Loucy (cell line): ENCODE data around the gene POFUT1.
"Not testable (repeated sequence)": the region's sequence is repeated elsewhere in the genome, so short reads cannot be mapped to it uniquely, and the experiment has no call there.

Experiments
- H2AFZ ChIP-seq: fragments of 200-600 bp; sonication (generic); 2 replicates; pipeline ENCODE4 v1.6.0; 2016; ENCODE audit warnings: antibody characterized with exemption, mild to moderate bottlenecking, low read length, moderate library complexity
- H3F3A ChIP-seq: fragments of 200-600 bp; 2 replicates; pipeline ENCODE4 v1.6.0; 2016; ENCODE audit warnings: antibody characterized with exemption, low read depth, mild to moderate bottlenecking
- H3K27me3 ChIP-seq: fragments of 200-600 bp; sonication (generic); 2 replicates; pipeline ENCODE4 v1.6.1; 2014; ENCODE audit warnings: low read length, mild to moderate bottlenecking; ENCODE audit not compliant: insufficient read depth, poor library complexity, severe bottlenecking
- H3K36me3 ChIP-seq: fragments of 200-600 bp; sonication (generic); 2 replicates; pipeline ENCODE4 v1.6.1; 2016; ENCODE audit warnings: low read length; ENCODE audit not compliant: insufficient read depth
- H3K4me1 ChIP-seq: fragments of 200-600 bp; sonication (generic); 2 replicates; pipeline ENCODE4 v1.5.1; 2014; ENCODE audit warnings: low read length, mild to moderate bottlenecking; ENCODE audit not compliant: insufficient read depth, poor library complexity, severe bottlenecking
- H3K4me2 ChIP-seq: fragments of 200-600 bp; sonication (generic); 2 replicates; pipeline ENCODE4 v1.6.0; 2014; ENCODE audit warnings: antibody characterized with exemption, low read length, low read depth, mild to moderate bottlenecking; ENCODE audit not compliant: poor library complexity, severe bottlenecking
- H3K4me3 ChIP-seq: fragments of 200-600 bp; sonication (generic); 2 replicates; pipeline ENCODE4 v1.5.1; 2014; ENCODE audit warnings: low read length, mild to moderate bottlenecking, mixed read lengths; ENCODE audit not compliant: poor library complexity, severe bottlenecking
- H3K79me2 ChIP-seq: fragments of 200-600 bp; sonication (generic); 2 replicates; pipeline ENCODE4 v1.6.1; 2014; ENCODE audit warnings: low read length; ENCODE audit not compliant: insufficient read depth
- H3K9ac ChIP-seq: fragments of 200-600 bp; sonication (generic); 2 replicates; pipeline ENCODE4 v1.6.0; 2014; ENCODE audit warnings: mild to moderate bottlenecking, low read depth, low read length, moderate library complexity; ENCODE audit not compliant: poor library complexity, severe bottlenecking
- H3K9me2 ChIP-seq: fragments of 200-600 bp; sonication (generic); replicated peaks from 2 replicates; pipeline ENCODE4 v1.6.1; 2016; ENCODE audit warnings: low read depth, low read length, mixed read lengths
- H3K9me3 ChIP-seq: fragments of 200-600 bp; sonication (generic); 2 replicates; pipeline ENCODE4 v1.6.1; 2014; ENCODE audit warnings: mild to moderate bottlenecking, antibody characterized with exemption, low read length, low read depth; ENCODE audit not compliant: insufficient read depth
- H4K20me1 ChIP-seq: fragments of 200-600 bp; sonication (generic); 2 replicates; pipeline ENCODE4 v1.6.0; 2014; ENCODE audit warnings: antibody characterized with exemption, low read length, mild to moderate bottlenecking; ENCODE audit not compliant: insufficient read depth, poor library complexity, severe bottlenecking
- EZH2phosphoT487 ChIP-seq: fragments of 200-600 bp; IDR thresholded peaks from 2 replicates; pipeline ENCODE4 v1.6.1; 2018; ENCODE audit warnings: antibody characterized with exemption, mild to moderate bottlenecking, moderate library complexity, borderline replicate concordance
- TF ChIP-seq, protein P1 (sequence below): fragments of 200-600 bp; sonication (generic); conservative IDR thresholded peaks from 2 replicates; pipeline ENCODE4 v1.5.1; 2014; ENCODE audit warnings: mild to moderate bottlenecking, antibody characterized with exemption, low read length

Gene POFUT1

DNA sequence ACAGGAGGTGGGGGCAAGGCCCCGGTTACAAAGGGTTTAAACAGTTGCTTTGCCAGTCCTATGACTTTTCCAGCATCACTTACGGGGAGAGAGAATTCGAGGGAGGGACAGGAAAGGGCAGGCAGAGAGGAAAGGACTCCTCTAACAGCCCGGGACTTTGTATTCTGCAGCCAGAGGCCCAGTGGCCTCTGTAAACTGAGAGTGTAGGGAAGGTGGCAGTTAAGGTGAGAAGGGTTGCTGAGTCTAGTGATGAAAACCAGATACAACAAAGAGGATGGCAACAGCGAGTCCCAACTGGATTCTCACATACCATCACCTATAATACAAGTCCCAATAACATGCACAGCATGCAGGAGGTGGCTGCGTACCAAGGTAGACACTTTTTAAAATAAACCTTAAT, 13.7 kb upstream of the POFUT1 start:
- Histone ChIP-seq H3K4me3 (no peak overlapping the region), H3K9ac (no peak overlapping the region), H2AFZ (no peak overlapping the region), H3K4me1 (peaks cover 4% of the 10 kb centered on the region), H3K36me3 (peaks cover 48% of the 10 kb centered on the region; the same call in 1 of the 2 replicates), H3K27me3 (no peaks in the 10 kb centered on the region), H3K79me2 (peaks cover 18% of the 10 kb centered on the region; the same call in 1 of the 2 replicates), H3K9me3 (no peaks in the 10 kb centered on the region), H3K9me2 (no peaks in the 10 kb centered on the region), H4K20me1 (peaks cover 13% of the 10 kb centered on the region), H3K4me2 (no peak overlapping the region), H3F3A (no peaks in the 10 kb centered on the region)
- TF ChIP-seq EZH2phosphoT487, result no peak
- TF ChIP-seq, protein P1, sequence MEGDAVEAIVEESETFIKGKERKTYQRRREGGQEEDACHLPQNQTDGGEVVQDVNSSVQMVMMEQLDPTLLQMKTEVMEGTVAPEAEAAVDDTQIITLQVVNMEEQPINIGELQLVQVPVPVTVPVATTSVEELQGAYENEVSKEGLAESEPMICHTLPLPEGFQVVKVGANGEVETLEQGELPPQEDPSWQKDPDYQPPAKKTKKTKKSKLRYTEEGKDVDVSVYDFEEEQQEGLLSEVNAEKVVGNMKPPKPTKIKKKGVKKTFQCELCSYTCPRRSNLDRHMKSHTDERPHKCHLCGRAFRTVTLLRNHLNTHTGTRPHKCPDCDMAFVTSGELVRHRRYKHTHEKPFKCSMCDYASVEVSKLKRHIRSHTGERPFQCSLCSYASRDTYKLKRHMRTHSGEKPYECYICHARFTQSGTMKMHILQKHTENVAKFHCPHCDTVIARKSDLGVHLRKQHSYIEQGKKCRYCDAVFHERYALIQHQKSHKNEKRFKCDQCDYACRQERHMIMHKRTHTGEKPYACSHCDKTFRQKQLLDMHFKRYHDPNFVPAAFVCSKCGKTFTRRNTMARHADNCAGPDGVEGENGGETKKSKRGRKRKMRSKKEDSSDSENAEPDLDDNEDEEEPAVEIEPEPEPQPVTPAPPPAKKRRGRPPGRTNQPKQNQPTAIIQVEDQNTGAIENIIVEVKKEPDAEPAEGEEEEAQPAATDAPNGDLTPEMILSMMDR, result no peak

DNA sequence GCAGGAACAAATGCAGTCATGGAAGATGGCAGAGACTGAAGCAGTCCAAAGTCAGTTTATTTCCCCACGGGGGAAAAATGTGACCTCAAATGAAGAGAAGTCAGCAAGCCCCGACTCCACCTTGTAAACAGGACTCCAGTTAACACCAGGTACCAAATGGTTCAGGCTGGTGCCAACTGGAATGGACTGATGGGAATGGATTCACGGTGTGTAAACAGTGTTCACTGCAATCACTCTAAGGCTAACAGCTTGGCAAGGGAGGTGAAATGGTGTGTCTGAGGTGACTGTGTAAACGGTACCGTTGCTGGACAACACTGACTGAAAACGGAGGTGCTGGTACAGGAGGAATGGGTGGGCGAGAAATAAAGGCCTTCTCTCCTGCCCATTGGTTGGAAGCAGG, 12.1 kb upstream of the POFUT1 start:
- TF ChIP-seq, protein P1, result no peak
- TF ChIP-seq EZH2phosphoT487, result no peak
- H3K27me3 ChIP-seq, result no peaks in the 10 kb centered on the region
- H3K79me2 ChIP-seq, result peaks cover 26% of the 10 kb centered on the region
- H3F3A ChIP-seq, result no peaks in the 10 kb centered on the region
- no peak overlapping the region for H3K4me3 ChIP-seq
- peaks cover 16% of the 10 kb centered on the region for H4K20me1 ChIP-seq
- H3K9me3 ChIP-seq, result no peaks in the 10 kb centered on the region
- no peak overlapping the region for H3K4me2 ChIP-seq
- no peaks in the 10 kb centered on the region for H3K4me1 ChIP-seq
- peaks cover 58% of the 10 kb centered on the region; the same call in 1 of the 2 replicates for H3K36me3 ChIP-seq
- H2AFZ ChIP-seq, result no peak overlapping the region
- H3K9ac ChIP-seq, result no peak overlapping the region
- no peaks in the 10 kb centered on the region for H3K9me2 ChIP-seq

DNA sequence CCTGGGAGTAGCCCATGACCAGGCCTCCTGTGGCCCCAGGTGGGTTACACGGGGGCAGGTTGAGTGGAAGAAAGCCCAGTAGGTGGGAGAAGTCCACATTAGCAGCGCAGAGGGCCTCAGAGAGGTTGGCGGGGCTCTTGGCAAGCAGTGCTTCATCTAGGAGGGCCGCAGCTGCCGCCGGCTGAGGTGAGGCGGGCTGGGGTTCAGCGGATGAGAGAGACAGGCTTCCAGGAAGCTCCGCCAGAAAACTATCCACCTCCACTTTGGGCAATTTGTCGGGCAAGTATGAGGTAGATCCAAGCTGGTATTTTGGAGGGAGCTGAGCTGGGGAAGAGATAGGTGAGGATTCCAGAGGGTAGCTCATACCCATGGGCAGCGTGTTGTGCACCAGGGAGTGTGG, 11.1 kb upstream of the POFUT1 start:
- Histone ChIP-seq H4K20me1 (peaks cover 23% of the 10 kb centered on the region), H3K36me3 (peaks cover 68% of the 10 kb centered on the region; the same call in 1 of the 2 replicates), H3K79me2 (peaks cover 36% of the 10 kb centered on the region)
- H3K9ac ChIP-seq, H3K4me2 ChIP-seq, H3K9me3 ChIP-seq, H3K4me1 ChIP-seq, H3K27me3 ChIP-seq, H3K9me2 ChIP-seq, H3F3A ChIP-seq, H2AFZ ChIP-seq, H3K4me3 ChIP-seq: not testable (repeated sequence)

DNA sequence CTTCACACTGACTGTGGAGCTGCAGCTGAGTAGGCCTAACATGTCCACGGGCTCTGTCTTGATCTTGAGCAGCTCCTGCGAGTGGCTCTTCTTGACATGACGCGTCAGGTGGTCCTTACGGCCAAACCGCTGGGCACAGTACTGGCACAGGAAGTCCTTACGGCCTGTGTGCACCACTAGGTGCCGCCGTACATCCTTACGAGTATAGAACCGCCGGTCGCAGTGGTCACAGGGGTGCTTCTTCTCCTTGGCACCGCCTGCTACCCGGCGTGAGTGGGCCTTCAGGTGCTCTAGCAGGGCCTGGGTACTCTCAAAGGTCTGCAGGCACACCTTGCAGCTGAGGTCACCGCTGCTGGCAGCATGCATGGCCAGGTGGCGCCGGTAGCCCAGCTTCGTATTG, 10.5 kb upstream of the POFUT1 start:
- TF ChIP-seq, protein P1, result peak; percentile 17; the same call in 1 of the 2 replicates
- peaks cover 42% of the 10 kb centered on the region for H3K79me2 ChIP-seq
- peaks cover 71% of the 10 kb centered on the region; the same call in 1 of the 2 replicates for H3K36me3 ChIP-seq
- not testable (repeated sequence) for H3K9me3 ChIP-seq, H2AFZ ChIP-seq, H3K4me2 ChIP-seq, H3K9me2 ChIP-seq, H3K9ac ChIP-seq, H3K4me1 ChIP-seq, H3K27me3 ChIP-seq, H3F3A ChIP-seq, H3K4me3 ChIP-seq
- peaks cover 24% of the 10 kb centered on the region for H4K20me1 ChIP-seq
